ENCODE results near the gene ZNF616. TPM values are rescaled to one million over a fixed set of nuclear protein-coding genes. Genes with fewer than 3 reads are reported as not detected.

Gene ZNF616
- 10 to 100 TPM in 1 of 3 donors, 1 to 10 TPM in 2; 5.8 to 14.0 (median 7.2) TPM for total RNA-seq

- peak within 1 kb of the TSS; percentile 73 to 95 (median 78) for H3K4me3 ChIP-seq
- peaks cover 0 to 4% of the 10 kb centered on the region in 2 donors for H3K4me1 ChIP-seq
- no peaks in the 10 kb centered on the region for H3K9me3 ChIP-seq
- DNase-seq (ENCODE audit: low spot score in 2 of 2): peak; percentile 95 to 99
- H3K36me3 ChIP-seq: no peaks in the 10 kb centered on the region
- intact Hi-C loops (cut with DNase I; ENCODE audit: low total_unique reads): loop anchor here (5.0 kb wide), 1 partner anchor 93 kb away; no protein-coding TSS in a partner anchor
- H3K27ac ChIP-seq: peak within 1 kb of the TSS; percentile 91 to 97
- TF ChIP-seq POLR2AphosphoS5 (IDR thresholded peaks at IDR 0.05) (peak; percentile 17 to 82 (median 79)), POLR2A (IDR thresholded peaks at IDR 0.05) (peak; percentile 77), CTCF (IDR thresholded peaks at IDR 0.05) (peak; percentile 59 to 88 (median 88))
- H3K27me3 ChIP-seq: no peaks in the 10 kb centered on the region
These were observed at the start of gene ZNF616 for GRCh38 chr19:52139252-52140031. Gene ZNF616 (minus strand): TSS chr19:52139938. CDS start chr19:52130512, 9,426 bp downstream.

GRCh38 chr19:52188822-52189734 lies 49.3 kb upstream of the ZNF616 start:
- Histone ChIP-seq H3K4me1 (peaks cover 4 to 19% of the 10 kb centered on the region in 2 donors), H3K36me3 (no peaks in the 10 kb centered on the region), H3K4me3 (peak overlapping the region; percentile 43 to 92 (median 85)), H3K27ac (peak overlapping the region; percentile 89 to 99), H3K27me3 (no peaks in the 10 kb centered on the region), H3K9me3 (no peaks in the 10 kb centered on the region)
- TF ChIP-seq POLR2A (IDR thresholded peaks at IDR 0.05): peak; percentile 60
- peak in 1 of 3 donors; percentile 30 for TF ChIP-seq CTCF (IDR thresholded peaks at IDR 0.05)
- TF ChIP-seq POLR2AphosphoS5 (IDR thresholded peaks at IDR 0.05): peak in 1 of 3 donors; percentile 18
- intact Hi-C loops (cut with DNase I; ENCODE audit: low total_unique reads): no loop called here
- peak; percentile 87 to 98 for DNase-seq (ENCODE audit: low spot score in 2 of 2)

GRCh38 chr19:52187407-52187806 lies 47.7 kb upstream of the ZNF616 start:
- Histone ChIP-seq H3K9me3 (no peaks in the 10 kb centered on the region), H3K27ac (no peak overlapping the region), H3K27me3 (no peaks in the 10 kb centered on the region), H3K36me3 (no peaks in the 10 kb centered on the region), H3K4me3 (no peak overlapping the region), H3K4me1 (peaks cover 4 to 19% of the 10 kb centered on the region in 2 donors)
- intact Hi-C loops (cut with DNase I; ENCODE audit: low total_unique reads): no loop called here
- DNase-seq (ENCODE audit: low spot score in 2 of 2): no peak
- no peak for TF ChIP-seq CTCF (IDR thresholded peaks at IDR 0.05)
- TF ChIP-seq POLR2A (IDR thresholded peaks at IDR 0.05): no peak

- no peak for TF ChIP-seq POLR2A (IDR thresholded peaks at IDR 0.05)
- no peak for TF ChIP-seq POLR2AphosphoS5 (IDR thresholded peaks at IDR 0.05)
- no peak for TF ChIP-seq CTCF (IDR thresholded peaks at IDR 0.05)
These were observed 36.8 kb upstream of the ZNF616 start for GRCh38 chr19:52176574-52176973.

More at GRCh38 chr19:52176574-52176973, 36.8 kb upstream of the ZNF616 start:
- DNase-seq (ENCODE audit: low spot score in 2 of 2): no peak
- intact Hi-C loops (cut with DNase I; ENCODE audit: low total_unique reads): no loop called here
- Histone ChIP-seq H3K27me3 (no peaks in the 10 kb centered on the region), H3K9me3 (no peaks in the 10 kb centered on the region), H3K4me1 (no peaks in the 10 kb centered on the region), H3K4me3 (no peak overlapping the region), H3K36me3 (no peaks in the 10 kb centered on the region), H3K27ac (no peak overlapping the region)
